WTC11 (cell line): Measurements from ENCODE around the gene OVOL2. TPM values are rescaled to one million over a fixed set of nuclear protein-coding genes. Genes with fewer than 3 reads are reported as not detected.
A peak's percentile ranks its signal among the peaks of the same experiment; 100 is the strongest.

Experiments used
- ATAC-seq: fragments of 200-7000 bp; cut with Tn5 transposase; 2 replicates; pipeline ENCODE4 v1.10.0; 2021; ENCODE audit warnings: mild to moderate bottlenecking, moderate library complexity
- CTCF ChIA-PET: fragments of 300-600 bp; sonication (Branson Sonifier 250); formaldehyde crosslinking; loops from one replicate; lab custom pipeline; 2021; ENCODE audit warnings: antibody characterized with exemption; lab: Charles Lee
- POLR2A ChIA-PET: fragments of 350-600 bp; sonication (Branson Sonifier 250); formaldehyde crosslinking; loops from one replicate; lab custom pipeline; 2021; ENCODE audit warnings: antibody characterized with exemption; lab: Charles Lee
- DNase-seq: peaks from one replicate; pipeline ENCODE4 v3.0.0; 2021; ENCODE audit warnings: low spot score
- H3K27ac Mint-ChIP-seq: 2 replicates; pipeline ENCODE4 v1.8.0; 2021; ENCODE audit warnings: mixed read lengths
- H3K27me3 Mint-ChIP-seq: 2 replicates; pipeline ENCODE4 v1.8.0; 2021; ENCODE audit warnings: low read depth, mild to moderate bottlenecking, moderate library complexity, mixed read lengths
- H3K36me3 Mint-ChIP-seq: 2 replicates; pipeline ENCODE4 v1.8.0; 2021; ENCODE audit warnings: mixed read lengths
- H3K4me1 Mint-ChIP-seq: 2 replicates; pipeline ENCODE4 v1.8.0; 2022; ENCODE audit warnings: mixed read lengths
- H3K4me3 Mint-ChIP-seq: 2 replicates; pipeline ENCODE4 v1.8.0; 2021; ENCODE audit warnings: mild to moderate bottlenecking, moderate library complexity, mixed read lengths
- H3K9me3 Mint-ChIP-seq: 2 replicates; pipeline ENCODE4 v1.8.0; 2021; ENCODE audit warnings: mixed read lengths
- ARID4B ChIP-seq: sonication (generic); formaldehyde crosslinking; IDR thresholded peaks from 2 replicates; pipeline ENCODE4 v1.8.0; 2023; ENCODE audit warnings: missing genetic modification reagents, mild to moderate bottlenecking, borderline replicate concordance
- CDX4 ChIP-seq: fragments of 250-450 bp; sonication (Bioruptor Pico); IDR thresholded peaks from 2 replicates; pipeline ENCODE4 v1.9.0; 2021; ENCODE audit warnings: moderate library complexity, mild to moderate bottlenecking, inconsistent platforms, borderline replicate concordance
- E2F5 ChIP-seq: sonication (generic); formaldehyde crosslinking; IDR thresholded peaks from 2 replicates; pipeline ENCODE4 v1.8.1; 2022; ENCODE audit warnings: mild to moderate bottlenecking, moderate library complexity, missing genetic modification reagents
- ERG ChIP-seq: fragments of 250-450 bp; sonication (Bioruptor Pico); IDR thresholded peaks from 2 replicates; pipeline ENCODE4 v1.8.0; 2021; ENCODE audit warnings: mild to moderate bottlenecking
- ESRRA ChIP-seq: sonication (generic); formaldehyde crosslinking; IDR thresholded peaks from 2 replicates; pipeline ENCODE4 v1.8.1; 2022; ENCODE audit warnings: mild to moderate bottlenecking, missing genetic modification reagents, borderline replicate concordance
- FOXK1 ChIP-seq: sonication (generic); formaldehyde crosslinking; IDR thresholded peaks from 2 replicates; pipeline ENCODE4 v1.8.0; 2022; ENCODE audit warnings: mild to moderate bottlenecking, moderate library complexity, missing genetic modification reagents
- FOXP4 ChIP-seq: sonication (generic); formaldehyde crosslinking; IDR thresholded peaks from 2 replicates; pipeline ENCODE4 v1.8.0; 2022; ENCODE audit warnings: mild to moderate bottlenecking, missing genetic modification reagents
- GRHL2 ChIP-seq: fragments of 250-450 bp; sonication (Bioruptor Pico); IDR thresholded peaks from 2 replicates; pipeline ENCODE4 v1.8.0; 2022; ENCODE audit warnings: mild to moderate bottlenecking, moderate library complexity; ENCODE audit not compliant: insufficient replicate concordance, severe bottlenecking
- GTF2I ChIP-seq: fragments of 250-450 bp; sonication (Bioruptor Pico); conservative IDR thresholded peaks from 2 replicates; pipeline ENCODE4 v1.4.0; 2021; ENCODE audit warnings: mild to moderate bottlenecking
- JUN ChIP-seq: sonication (generic); formaldehyde crosslinking; IDR thresholded peaks from 2 replicates; pipeline ENCODE4 v1.8.0; 2023; ENCODE audit warnings: mild to moderate bottlenecking, missing genetic modification reagents
- MLX ChIP-seq: sonication (generic); formaldehyde crosslinking; IDR thresholded peaks from 2 replicates; pipeline ENCODE4 v1.8.1; 2023; ENCODE audit warnings: mild to moderate bottlenecking, missing genetic modification reagents, moderate library complexity
- MYBL2 ChIP-seq: sonication (generic); formaldehyde crosslinking; IDR thresholded peaks from 2 replicates; pipeline ENCODE4 v1.8.1; 2023; ENCODE audit warnings: mild to moderate bottlenecking, moderate library complexity, missing genetic modification reagents
- NR2C2 ChIP-seq: sonication (generic); formaldehyde crosslinking; IDR thresholded peaks from 2 replicates; pipeline ENCODE4 v1.8.0; 2022; ENCODE audit warnings: mild to moderate bottlenecking, missing genetic modification reagents
- PRRX2 ChIP-seq: fragments of 250-450 bp; sonication (Bioruptor Pico); IDR thresholded peaks from 2 replicates; pipeline ENCODE4 v1.8.0; 2021; ENCODE audit warnings: mild to moderate bottlenecking
- SMAD3 ChIP-seq: sonication (generic); formaldehyde crosslinking; IDR thresholded peaks from 2 replicates; pipeline ENCODE4 v1.8.0; 2022; ENCODE audit warnings: missing genetic modification reagents, mild to moderate bottlenecking, borderline replicate concordance
- TP53 ChIP-seq: sonication (generic); formaldehyde crosslinking; IDR thresholded peaks from 2 replicates; pipeline ENCODE4 v1.8.1; 2023; ENCODE audit warnings: mild to moderate bottlenecking, missing genetic modification reagents
- ZBTB43 ChIP-seq: sonication (generic); formaldehyde crosslinking; IDR thresholded peaks from 2 replicates; pipeline ENCODE4 v1.8.1; 2023; ENCODE audit warnings: mild to moderate bottlenecking, missing genetic modification reagents
- ZNF532 ChIP-seq: fragments of 250-450 bp; sonication (Bioruptor Pico); IDR thresholded peaks from 2 replicates; pipeline ENCODE4 v1.9.0; 2021; ENCODE audit warnings: mild to moderate bottlenecking, borderline replicate concordance
- total RNA-seq: library from RNA; stranded (reverse); gene quantifications from 3 replicates; pipeline ENCODE4 v1.2.3, GENCODE V29; 2021

Gene OVOL2
- total RNA-seq, 1 experiment from 2014 or later, result 9.8 TPM

- TF ChIP-seq ARID4B (CRISPR knock-in tag) (no peak), TP53 (CRISPR knock-in tag) (no peak)
Measured at GRCh38 chr20:18059603-18060002, 1.9 kb upstream of the OVOL2 start (continued).

- Mint-ChIP-seq H3K9me3 (no peaks in the 10 kb centered on the region), H3K4me1 (peaks cover 29% of the 10 kb centered on the region), H3K4me3 (peak overlapping the region; percentile 73), H3K27ac (peak overlapping the region; percentile 13), H3K27me3 (peaks cover 33% of the 10 kb centered on the region), H3K36me3 (no peaks in the 10 kb centered on the region)
- POLR2A ChIA-PET, result no interaction called here
- ATAC-seq, result peak; percentile 75
- DNase-seq, result peak; percentile 77
- CTCF ChIA-PET, result no interaction called here
- TF ChIP-seq GTF2I (CRISPR knock-in tag) (no peak), SMAD3 (CRISPR knock-in tag) (no peak), CDX4 (CRISPR knock-in tag) (no peak), FOXP4 (CRISPR knock-in tag) (0 out of 2 replicates have a peak, but pooled peaks have one; percentile 72), MLX (CRISPR knock-in tag) (no peak), MYBL2 (peak; percentile 69), ZBTB43 (0 out of 2 replicates have a peak, but pooled peaks have one; percentile 27), PRRX2 (CRISPR knock-in tag) (no peak), ZNF532 (CRISPR knock-in tag) (no peak), FOXK1 (CRISPR knock-in tag) (peak; percentile 71), E2F5 (CRISPR knock-in tag) (peak; percentile 28; the same call in 1 of the 2 replicates), ESRRA (no peak), JUN (no peak), ERG (no peak), GRHL2 (CRISPR knock-in tag) (no peak), NR2C2 (CRISPR knock-in tag) (no peak), TP53 (CRISPR knock-in tag) (peak; percentile 54; the same call in 1 of the 2 replicates)
Measured at GRCh38 chr20:18058661-18059467, 1.1 kb upstream of the OVOL2 start.
